Kidney (tissue), 14 donors: ENCODE results near the gene GAS6. TPM values are rescaled to one million over a fixed set of nuclear protein-coding genes. Genes with fewer than 3 reads are reported as not detected.

Source experiments
- DNase-seq, 5 donors: peaks; one replicate each; pipeline ENCODE4 v3.0.0-alpha.2; 2013 to 2020
- FAIRE-seq: peaks from 2 replicates; lab custom pipeline; 2012; peaks lifted over from hg19 to GRCh38; lab: Jason Lieb, UNC
- H3K27ac ChIP-seq, 2 donors: one replicate each; pipeline ENCODE4 v1.7.0; 2013; ENCODE audit warnings: low read depth in 2 of 2, low read length in 2 of 2, inconsistent platforms in 1 of 2
- H3K27me3 ChIP-seq: one replicate; pipeline ENCODE4 v1.7.1; 2013; ENCODE audit warnings: low read length, inconsistent platforms; ENCODE audit not compliant: control insufficient read depth, insufficient read depth
- H3K36me3 ChIP-seq, 3 donors: one replicate each; pipeline versions ENCODE4 v1.7.0 to v1.7.1; 2013; ENCODE audit warnings: low read length in 3 of 3, control low read depth in 1 of 3, inconsistent platforms in 1 of 3; ENCODE audit not compliant: insufficient read depth in 3 of 3, control insufficient read depth in 2 of 3
- H3K4me1 ChIP-seq, 3 donors: one replicate each; pipeline versions ENCODE4 v1.7.0 to v1.7.1; 2013; ENCODE audit warnings: low read length in 3 of 3, inconsistent platforms in 1 of 3, low read depth in 1 of 3; ENCODE audit not compliant: control insufficient read depth in 2 of 3, insufficient read depth in 2 of 3
- H3K4me3 ChIP-seq, 3 donors: one replicate each; pipeline versions ENCODE4 v1.7.0 to v1.8.1; 2013; ENCODE audit warnings: low read length in 3 of 3, control low read depth in 1 of 3, inconsistent platforms in 1 of 3
- H3K9ac ChIP-seq, 3 donors: one replicate each; pipeline versions ENCODE4 v1.7.0 to v1.7.1; 2013; ENCODE audit warnings: low read length in 3 of 3, control low read depth in 1 of 3, inconsistent platforms in 1 of 3
- H3K9me3 ChIP-seq, 3 donors: one replicate each; pipeline versions ENCODE4 v1.7.0 to v1.7.1; 2013; ENCODE audit warnings: low read length in 3 of 3, control low read depth in 1 of 3, inconsistent platforms in 1 of 3; ENCODE audit not compliant: control insufficient read depth in 2 of 3, insufficient read depth in 1 of 3
- intact Hi-C: fragments of 100-400 bp; cut with DNase I; formaldehyde crosslinking; loops from one replicate; pipeline ENCODE4 v1.11.1; 2022
- polyA plus RNA-seq: library from polyadenylated mRNA; stranded (reverse); fragments of 350-450 nt; fragmentation: Illumina TruSeq; extraction: RNeasy Lipid Tissue Mini Kit (QIAGEN cat#74804); gene quantifications from one replicate; pipeline ENCODE4 v1.2.3, GENCODE V29; 2014; ENCODE audit warnings: low read depth, low replicate concordance; ENCODE audit not compliant: insufficient read depth
- total RNA-seq: library from RNA; stranded (reverse); fragmentation: NEBNext Ultra II Directional; extraction: Animal tissue kit (Norgen Biotek cat#: 25700); gene quantifications from one replicate; pipeline ENCODE4 v1.2.1, GENCODE V29; 2021
- TF ChIP-seq, protein P1 (sequence below): IDR thresholded peaks from 3 replicates; pipeline ENCODE4 v1.5.1; 2012; ENCODE audit warnings: mild to moderate bottlenecking, moderate library complexity, borderline replicate concordance; ENCODE audit not compliant: insufficient read depth; ENCODE audit errors: extremely low read depth
- donor health status: control.
- donor health status: control.
- donor health status: control.
- donor health status: control.
- donor health status: control.
- donor health status: DM: yes; HTN: yes; CAD: no.
- donor health status: Normal renal cell carcinoma (clear cell type).

Gene GAS6
- total and polyA plus RNA-seq, 2 donors from 2014 or later, result 83.5 to 135 TPM

DNA sequence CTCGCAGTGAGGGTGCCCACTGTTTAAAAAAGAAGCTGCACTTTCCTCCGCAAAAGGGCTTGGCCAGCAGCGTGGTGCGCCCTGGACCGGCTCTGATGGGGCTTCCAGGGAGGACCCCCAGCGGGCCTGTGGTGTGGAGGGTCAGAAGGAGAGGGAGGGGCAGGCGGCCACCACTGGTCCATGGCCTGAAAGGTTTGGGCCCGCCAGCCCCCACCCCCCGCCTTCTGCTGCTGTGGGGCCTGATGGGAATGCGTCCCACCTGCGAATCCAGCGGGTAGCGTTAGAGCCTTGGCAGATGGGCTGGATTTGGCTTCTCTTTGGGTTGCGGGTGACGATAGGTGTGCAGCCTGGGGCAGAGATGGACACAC lies 70.2 kb downstream of the GAS6 start:
- H3K4me1 ChIP-seq, result no peaks in the 10 kb centered on the region
- H3K4me3 ChIP-seq, result no peak overlapping the region
- FAIRE-seq (no peak), DNase-seq (no peak)
- H3K27me3 ChIP-seq, result peaks cover 2% of the 10 kb centered on the region
- H3K9me3 ChIP-seq, result peaks cover 0 to 3% (median 0%) of the 10 kb centered on the region in 3 donors
- no peaks in the 10 kb centered on the region for H3K36me3 ChIP-seq
- no peak overlapping the region for H3K27ac ChIP-seq
- intact Hi-C loops, result no loop called here
- no peak overlapping the region for H3K9ac ChIP-seq
- TF ChIP-seq, protein P1, sequence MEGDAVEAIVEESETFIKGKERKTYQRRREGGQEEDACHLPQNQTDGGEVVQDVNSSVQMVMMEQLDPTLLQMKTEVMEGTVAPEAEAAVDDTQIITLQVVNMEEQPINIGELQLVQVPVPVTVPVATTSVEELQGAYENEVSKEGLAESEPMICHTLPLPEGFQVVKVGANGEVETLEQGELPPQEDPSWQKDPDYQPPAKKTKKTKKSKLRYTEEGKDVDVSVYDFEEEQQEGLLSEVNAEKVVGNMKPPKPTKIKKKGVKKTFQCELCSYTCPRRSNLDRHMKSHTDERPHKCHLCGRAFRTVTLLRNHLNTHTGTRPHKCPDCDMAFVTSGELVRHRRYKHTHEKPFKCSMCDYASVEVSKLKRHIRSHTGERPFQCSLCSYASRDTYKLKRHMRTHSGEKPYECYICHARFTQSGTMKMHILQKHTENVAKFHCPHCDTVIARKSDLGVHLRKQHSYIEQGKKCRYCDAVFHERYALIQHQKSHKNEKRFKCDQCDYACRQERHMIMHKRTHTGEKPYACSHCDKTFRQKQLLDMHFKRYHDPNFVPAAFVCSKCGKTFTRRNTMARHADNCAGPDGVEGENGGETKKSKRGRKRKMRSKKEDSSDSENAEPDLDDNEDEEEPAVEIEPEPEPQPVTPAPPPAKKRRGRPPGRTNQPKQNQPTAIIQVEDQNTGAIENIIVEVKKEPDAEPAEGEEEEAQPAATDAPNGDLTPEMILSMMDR, result no peak

DNA sequence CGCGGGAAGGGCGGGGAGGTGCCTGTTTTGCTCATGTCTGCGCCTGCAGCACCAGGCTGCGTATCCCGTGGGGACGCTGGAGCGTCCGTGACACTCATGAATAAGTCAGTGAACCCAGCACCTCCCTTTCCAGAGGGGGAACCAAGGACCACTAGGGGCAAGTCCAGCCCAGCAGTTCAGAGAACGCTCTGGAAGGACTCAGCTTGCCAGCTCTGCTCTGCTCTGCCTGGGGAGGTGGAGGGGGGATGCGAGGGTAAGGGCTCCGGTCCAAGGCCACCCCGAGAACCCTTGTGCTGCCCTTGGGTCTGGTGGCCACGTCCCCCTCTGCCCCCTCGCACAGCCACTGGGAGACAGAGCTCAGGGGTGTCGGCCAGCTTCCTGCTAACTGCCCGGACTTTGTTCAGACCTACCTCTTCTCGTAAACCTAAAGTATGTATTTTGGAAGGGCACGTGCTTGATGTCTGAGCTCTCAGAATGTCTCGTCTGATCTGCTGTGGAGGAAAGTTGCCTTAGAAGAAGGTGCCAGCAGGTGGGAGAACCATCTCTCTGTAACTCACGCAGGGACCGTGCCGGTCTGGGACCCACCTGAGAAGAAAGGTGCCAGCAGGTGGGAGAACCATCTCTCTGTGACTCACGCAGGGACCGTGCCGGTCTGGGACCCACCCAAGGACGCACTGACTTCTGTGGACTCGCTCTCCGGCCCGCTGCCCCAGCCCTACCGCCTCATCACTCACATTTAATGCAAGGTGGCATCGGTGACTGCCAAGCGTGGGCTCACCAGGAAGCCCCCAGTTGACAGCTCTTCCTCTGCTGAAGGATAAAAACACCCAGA lies 70.8 kb downstream of the GAS6 start:
- Histone ChIP-seq H3K27ac (no peak overlapping the region), H3K9me3 (peaks cover 0 to 2% (median 0%) of the 10 kb centered on the region in 3 donors), H3K9ac (no peak overlapping the region), H3K4me3 (no peak overlapping the region), H3K27me3 (no peaks in the 10 kb centered on the region), H3K4me1 (no peaks in the 10 kb centered on the region), H3K36me3 (no peaks in the 10 kb centered on the region)
- FAIRE-seq (no peak), DNase-seq (peak in 1 of 5 donors; percentile 35)
- TF ChIP-seq, protein P1, result no peak
- intact Hi-C loops, result no loop called here

DNA sequence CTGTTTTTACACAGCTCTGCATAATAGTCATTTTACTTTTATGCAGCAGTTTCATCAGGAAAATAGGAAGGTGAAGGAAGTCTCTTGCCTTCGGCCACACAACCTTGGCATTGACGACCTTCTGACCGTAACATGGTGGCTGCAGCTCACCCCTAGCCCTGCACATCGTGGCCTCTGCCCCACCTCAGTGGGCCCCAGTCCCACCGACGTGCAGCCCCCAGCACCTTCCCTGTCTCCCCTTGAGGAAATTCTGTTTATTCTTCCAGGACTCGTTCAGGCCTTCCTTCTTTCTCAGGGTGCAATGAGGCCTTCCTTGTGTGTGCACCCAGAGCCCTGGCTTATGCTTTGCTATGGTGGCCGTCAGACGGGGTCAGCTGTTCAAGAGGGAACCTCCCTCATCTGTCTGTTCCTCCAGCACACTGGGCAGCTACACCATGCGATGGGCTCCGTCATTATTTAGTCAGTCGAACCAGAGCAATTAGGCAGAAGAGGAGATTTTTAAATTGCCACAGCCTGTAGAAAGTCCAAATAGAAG lies 71.6 kb downstream of the GAS6 start:
- Histone ChIP-seq H3K9ac (no peak overlapping the region), H3K9me3 (no peaks in the 10 kb centered on the region), H3K36me3 (no peaks in the 10 kb centered on the region), H3K4me3 (no peak overlapping the region), H3K27ac (no peak overlapping the region), H3K4me1 (no peaks in the 10 kb centered on the region), H3K27me3 (no peaks in the 10 kb centered on the region)
- TF ChIP-seq, protein P1, result no peak
- FAIRE-seq (no peak), DNase-seq (peak in 1 of 5 donors; percentile 12)
- intact Hi-C loops, result no loop called here
